Measurements from ENCODE around the gene ZNF319. TPM values are rescaled to one million over a fixed set of nuclear protein-coding genes. Genes with fewer than 3 reads are reported as not detected.

ZNF319 gene
- 4.0 and 5.1 TPM in 2 replicates for total RNA-seq (2014; rRNA removed; shearing (Covaris generic))

DNA sequence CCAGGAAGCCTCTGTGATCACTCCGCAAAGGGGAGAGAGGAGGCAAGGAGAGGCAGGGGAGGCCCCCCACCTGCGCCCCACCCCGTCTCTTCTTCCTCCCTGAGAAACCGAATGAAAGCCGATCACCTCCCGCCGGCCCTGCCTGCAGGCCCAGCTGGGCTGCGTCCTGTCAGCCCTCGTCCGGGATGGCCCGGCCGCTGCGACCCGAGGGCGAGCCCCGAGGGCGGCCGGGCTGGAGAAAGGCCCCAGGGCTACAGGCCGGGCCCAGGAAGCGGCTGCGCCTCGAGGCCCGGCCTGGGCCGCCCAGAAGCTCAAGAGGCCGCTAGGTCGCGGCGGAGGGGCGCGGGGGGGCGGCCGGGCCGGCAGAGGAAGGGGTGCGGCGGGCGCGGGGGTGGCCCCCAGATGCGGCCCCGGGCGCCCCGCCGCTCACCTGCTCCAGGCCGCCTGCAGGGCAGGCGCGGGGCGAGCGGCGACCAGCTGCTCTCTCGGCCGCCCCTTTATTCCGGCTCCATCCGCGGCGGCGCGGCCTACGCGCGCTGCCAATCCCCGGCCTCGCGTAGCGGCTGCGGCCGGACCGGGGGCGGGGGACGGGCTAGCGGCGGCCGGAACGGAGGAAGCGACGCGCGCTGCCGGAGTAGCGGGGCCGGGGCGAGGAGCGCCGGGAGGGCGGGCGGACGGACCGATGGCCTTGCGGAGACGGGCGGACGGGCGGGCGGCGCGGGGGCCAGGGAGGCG lies at the start of gene ZNF319:
Gene ZNF319, minus strand, starts transcription at position 702 of the 735 bp plus-strand sequence. CDS start 2,407 bp downstream, outside the sequence.
- DNase-seq (ENCODE audit: low spot score), result no peak

DNA sequence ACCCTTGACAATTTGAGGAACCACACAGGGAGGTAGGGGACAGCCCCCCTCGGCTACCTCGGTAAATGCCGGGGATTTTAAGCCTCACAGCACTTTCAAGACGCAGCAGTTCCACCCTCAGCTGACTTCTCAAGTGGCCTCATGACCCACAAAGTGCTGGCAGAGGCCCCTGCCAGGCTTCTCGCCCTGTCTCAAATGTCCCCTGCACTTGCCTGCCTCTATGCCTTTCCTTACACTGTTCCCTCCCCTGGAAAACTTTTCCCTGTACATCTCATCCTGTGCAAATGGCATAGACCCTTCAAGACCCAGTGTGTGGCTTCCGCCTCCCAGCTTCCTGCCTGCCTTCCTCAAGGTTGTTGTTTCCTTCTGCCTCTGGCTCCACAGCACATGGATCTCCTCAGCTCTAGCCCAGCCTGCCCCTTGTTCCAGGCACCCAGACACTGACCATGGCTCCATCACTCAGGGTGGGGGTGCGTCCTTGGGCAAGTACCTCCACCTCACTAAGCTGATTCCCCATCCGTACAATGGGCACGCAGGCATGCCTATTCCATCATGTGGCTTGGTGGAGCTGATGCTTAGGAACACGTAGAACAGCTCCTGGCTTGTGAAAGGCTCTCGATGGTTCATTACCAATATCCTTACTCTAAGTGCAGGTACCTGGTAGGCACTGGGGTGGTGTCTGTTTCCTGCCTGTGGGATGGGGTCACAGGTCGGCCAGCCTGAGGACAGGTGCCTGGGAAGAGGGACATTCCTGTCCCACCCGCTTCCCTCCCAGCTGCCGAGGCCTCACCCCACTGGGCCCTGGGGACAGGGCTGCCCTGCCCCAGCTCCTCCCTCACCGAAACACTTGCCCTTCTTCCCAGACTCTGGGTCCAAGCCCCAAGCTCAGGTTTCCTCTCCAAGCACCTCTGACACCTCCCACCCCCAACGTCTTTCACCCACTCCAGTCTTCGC lies 49.0 kb upstream of the ZNF319 start:
- DNase-seq (ENCODE audit: low spot score), result no peak

DNA sequence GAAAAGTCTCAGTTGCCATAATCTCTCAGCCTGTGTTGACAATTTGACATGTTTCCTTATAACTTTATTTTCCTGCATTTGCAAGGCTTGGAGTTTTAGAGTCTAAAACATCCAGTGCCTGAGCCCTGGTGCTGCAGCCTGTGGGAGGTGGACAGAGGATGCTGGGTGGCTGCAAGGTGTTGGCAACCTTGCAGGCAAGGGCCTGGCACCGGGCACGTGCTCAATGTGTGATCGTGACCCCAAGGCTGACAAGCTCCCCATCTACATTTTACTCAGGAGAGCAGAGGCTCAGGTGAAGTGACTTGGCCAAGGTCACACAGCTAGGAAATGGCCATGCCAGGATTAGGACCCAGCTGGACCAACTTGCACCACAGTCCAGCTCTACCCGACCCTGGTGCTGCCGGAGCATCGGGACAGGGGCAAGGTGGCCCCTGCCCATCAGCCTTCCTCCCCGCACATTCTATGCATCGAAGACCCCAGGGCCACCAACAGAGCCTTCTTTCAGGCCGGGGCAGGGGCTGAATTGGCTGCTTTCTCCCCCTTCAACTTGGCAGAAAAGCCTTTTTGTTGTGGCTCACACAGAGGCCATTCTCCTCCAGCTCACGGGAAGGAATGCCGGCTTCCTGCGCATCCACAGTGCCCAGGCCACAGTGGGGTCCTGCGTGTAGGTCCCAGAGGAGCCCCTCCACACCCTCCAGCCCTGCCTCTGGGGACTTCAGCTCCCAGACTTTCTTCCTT lies 48.2 kb upstream of the ZNF319 start:
- no peak for DNase-seq (ENCODE audit: low spot score)

DNA sequence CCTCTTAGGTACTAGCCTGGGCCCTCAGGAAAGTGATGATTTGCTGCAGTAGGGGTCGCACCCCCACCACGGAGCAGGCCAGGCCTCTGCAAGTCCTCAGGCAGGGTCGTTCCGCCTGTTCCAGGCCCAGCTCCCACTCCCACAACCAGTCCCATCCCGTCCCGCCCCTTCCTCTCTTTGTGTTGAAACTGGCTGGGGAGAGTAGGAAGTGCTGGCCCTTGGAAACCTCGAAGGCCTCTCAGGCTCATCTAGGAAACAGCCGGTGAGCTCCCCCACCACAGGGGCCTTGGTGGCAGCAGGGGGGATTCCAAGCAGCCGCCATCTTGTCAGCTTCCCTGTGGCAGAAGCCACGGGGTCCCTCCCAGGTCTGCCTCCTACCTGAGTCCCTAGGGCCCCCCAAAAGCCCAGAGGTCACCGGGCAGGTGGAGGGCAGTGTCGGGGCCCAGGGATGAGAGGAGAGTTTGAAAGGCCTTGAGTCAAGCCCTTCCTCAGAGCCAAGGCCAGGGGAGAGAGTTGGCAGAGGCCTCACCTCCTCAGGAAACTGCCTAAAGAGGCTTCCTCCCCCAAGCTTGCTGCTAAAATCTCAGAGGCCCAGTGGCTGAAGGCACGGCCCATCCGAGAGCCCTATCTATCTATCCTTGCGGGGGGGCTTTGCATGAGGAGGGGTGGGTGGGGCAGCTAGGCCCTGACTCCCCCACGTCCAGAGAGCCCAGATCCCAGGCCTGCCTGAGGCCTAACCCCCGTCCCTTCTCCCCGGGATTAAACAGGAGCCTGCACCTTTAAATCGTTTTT lies 47.3 kb upstream of the ZNF319 start:
- DNase-seq (ENCODE audit: low spot score), result no peak

DNA sequence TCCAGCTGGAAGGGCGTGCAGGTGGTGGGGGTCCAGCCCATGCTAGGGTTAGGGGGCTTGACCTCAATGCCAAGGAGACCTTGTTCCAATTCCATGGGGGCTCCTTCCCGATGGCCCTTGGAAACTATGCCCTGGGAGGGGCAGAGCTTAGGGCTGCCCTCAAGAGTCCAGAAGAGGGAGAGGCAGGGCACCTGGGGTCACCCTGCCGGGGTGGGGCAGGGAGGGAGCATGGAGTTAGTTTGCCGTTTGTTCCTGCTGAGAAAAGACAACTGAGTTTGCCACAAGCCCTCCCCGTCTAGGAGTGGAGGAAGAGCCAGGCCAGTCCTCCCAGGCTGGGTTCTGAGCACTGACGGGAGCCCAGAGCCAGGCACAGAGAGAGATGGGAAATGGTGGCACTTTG lies 46.5 kb upstream of the ZNF319 start:
- no peak for DNase-seq (ENCODE audit: low spot score)

DNA sequence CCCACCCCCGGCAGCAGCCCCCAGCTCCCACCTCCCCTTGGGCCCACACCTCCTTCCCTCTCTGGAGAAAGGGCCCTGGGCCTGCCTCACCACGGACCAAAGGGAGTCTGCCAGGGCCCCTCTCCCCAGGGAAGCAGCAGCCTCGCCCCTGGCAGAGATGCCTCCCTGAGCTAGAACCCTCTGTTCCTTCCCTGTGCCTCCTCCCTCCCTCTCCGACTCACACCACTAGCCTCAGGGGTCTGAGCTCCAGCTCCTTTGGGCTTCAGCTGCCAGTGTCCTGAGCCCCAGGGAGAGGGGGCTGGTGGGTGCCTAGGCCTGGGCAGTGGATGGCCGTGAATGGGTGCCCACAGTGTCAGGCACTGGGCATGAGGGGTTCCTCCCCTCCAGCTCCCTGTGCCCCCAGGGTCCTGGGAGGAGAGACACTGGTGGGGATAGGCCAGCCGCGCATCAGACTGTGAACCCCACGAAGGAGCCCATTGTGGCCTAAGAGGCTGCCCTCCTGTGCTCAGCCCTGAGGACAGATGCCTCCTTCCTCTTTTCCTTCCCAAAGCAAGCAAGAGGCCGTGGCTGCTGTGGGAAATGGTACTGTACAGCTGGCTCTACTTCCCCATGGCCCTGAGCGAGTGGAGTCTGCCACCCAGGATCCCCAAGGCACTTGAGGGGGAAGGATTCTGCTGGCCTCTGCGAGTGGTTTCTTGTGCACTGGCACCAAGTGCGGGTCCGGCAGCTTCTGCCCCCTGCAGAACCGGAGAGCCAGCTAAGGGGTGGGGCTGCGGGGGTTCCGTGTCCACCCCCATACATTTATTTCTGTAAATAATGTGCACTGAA lies 45.8 kb upstream of the ZNF319 start:
- no peak for DNase-seq (ENCODE audit: low spot score)

DNA sequence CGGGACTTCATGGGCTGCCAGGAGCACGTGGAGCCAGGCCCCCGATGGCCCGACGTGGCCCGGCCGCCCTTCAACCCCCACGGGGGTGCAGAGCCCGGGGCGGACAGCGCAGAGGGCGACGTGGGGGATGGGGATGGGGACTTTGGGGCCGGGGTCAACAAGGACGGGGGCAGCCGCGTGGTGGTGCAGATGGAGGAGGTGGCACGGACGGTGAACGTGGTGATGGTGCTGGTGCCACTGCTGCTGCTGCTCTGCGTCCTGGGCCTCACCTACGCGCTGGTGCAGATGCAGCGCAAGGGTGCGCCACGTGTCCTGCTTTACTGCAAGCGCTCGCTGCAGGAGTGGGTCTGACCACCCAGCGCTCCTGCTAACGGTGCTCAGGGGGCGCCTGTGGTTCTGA lies 44.6 kb upstream of the ZNF319 start:
- DNase-seq (ENCODE audit: low spot score), result no peak

DNA sequence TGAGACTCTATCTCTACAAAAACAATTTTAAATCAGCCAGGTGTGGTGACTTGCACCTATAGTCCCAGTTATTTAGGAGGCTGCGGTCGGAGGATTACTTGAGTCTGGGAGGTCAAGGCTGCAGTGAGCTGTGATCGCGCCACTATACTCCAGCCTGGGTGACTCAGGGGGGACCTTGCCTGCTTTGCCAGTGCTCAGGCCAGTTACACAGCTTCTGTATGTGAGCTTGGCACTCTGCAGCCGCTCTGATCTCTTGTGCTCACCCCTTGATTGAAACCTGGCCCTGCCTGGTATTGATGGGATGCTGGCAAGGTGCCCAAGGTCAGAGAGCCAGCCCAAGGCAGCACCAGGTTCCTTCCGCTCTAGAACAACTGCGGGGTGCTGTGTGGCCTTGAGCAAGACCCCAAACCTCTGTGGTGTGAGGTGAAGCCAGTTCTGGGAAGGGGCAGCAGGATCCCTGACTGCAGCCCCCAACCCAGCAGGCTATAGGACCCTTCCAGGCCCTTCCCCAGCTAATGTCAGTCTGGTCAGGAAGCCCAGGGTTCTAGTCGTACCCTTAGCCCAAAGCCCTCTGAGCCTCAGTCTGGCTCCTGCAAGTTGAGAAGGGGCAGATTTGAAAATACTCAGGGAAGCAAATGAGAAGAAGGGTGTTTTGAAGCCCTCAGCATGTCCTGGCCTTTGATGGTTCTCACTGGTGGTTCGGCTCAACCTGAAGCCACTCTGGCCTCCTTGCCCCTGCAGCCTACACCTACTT lies 44.0 kb upstream of the ZNF319 start:
- no peak for DNase-seq (ENCODE audit: low spot score)

DNA sequence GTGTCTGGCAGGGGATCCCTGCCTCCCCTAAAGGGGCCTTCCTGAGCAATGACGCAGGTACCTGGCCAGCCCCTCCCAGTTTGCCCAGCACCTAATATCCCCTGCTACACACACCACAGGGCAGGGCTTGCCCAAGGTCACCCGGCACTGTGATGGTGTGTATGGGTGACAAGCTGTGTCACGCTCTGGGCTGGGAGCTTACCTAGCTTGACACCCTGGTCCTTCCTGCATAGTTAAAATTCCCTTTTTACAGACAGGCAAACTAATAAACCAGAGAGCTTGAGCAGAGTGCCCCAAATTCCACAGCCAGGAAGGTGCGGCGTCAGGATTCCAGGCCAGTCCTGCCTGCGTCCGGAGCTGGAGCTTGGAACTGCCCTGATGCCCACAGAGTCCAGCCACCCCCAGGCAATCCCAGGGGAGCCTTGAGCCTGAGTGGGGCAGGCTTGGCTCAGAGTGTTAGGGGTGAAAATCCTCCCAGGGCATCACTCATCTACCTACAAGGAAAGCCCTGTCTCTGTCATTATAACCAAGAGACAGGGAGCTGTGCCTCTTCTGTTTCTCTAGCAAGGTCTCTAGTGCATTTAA lies 43.2 kb upstream of the ZNF319 start:
- no peak for DNase-seq (ENCODE audit: low spot score)

DNA sequence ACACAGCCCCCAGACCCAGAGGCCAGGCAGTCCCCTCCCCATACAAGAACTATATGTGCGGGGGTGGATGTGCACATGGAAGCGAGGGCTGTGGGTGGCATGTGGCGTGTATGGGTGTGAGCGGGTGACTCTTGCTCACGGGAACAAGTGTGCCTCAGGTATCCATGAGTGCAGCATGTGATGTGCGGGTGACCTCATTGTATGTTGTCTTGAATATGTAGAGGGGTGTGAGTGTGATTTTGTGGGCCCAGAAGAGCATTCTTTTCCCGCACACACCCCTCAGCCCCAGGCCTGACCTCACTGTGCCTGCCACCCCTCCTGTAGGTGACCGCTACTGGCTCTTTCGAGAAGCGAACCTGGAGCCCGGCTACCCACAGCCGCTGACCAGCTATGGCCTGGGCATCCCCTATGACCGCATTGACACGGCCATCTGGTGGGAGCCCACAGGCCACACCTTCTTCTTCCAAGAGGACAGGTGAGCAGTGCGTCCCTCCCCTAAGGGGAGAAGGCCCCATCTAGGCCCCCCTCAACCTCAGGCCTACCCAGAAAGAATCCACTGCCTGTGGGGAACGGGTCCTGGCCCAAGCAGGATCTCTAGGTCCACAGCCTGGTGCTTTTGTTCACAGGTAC lies 42.5 kb upstream of the ZNF319 start:
- DNase-seq (ENCODE audit: low spot score), result no peak

DNA sequence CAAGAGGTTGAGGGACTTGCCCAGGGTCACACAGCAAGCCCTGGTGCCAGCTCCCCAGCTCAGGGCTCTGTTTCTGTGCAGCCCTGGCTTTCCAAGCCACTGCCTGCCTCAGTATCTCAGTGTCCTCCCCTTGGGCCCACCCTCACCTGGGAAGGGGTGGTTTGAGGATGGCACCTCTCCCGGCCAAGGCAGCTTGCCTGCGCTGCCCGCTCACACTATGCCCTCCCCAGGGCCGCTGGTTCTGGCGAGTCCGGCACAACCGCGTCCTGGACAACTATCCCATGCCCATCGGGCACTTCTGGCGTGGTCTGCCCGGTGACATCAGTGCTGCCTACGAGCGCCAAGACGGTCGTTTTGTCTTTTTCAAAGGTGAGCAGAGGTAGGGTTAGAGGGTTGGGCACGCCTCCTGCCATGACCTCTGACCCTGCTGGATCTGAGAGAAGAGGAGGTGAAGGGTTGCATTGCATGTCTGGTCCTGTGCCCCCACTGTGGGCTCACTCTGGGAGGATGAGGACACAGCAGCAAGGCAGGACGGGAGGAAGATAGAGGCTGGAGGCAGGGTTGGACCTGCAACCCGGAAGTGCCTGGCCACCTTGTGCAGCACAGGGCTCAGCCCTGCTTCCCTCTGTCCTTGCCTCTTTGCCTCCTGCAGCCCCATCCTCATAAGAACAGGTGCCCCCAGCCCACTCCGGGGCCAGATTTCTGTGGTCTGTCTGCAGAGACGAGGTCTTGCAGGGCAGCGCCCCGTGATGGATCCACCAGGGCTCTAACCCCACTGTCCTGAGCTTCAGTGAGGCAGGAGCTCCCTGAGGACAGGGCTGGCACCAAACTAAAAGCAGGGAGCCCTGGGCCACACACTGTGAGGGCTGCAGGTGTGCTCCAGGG lies 41.8 kb upstream of the ZNF319 start:
- DNase-seq (ENCODE audit: low spot score), result no peak

DNA sequence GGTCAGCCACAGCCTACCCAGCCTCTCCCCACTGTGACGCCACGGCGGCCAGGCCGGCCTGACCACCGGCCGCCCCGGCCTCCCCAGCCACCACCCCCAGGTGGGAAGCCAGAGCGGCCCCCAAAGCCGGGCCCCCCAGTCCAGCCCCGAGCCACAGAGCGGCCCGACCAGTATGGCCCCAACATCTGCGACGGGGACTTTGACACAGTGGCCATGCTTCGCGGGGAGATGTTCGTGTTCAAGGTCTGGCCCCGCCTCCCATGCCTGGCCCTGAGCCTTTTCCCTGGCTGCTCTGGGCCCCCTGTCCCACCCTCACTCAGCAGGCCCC lies 41.1 kb upstream of the ZNF319 start:
- DNase-seq (ENCODE audit: low spot score), result no peak

DNA sequence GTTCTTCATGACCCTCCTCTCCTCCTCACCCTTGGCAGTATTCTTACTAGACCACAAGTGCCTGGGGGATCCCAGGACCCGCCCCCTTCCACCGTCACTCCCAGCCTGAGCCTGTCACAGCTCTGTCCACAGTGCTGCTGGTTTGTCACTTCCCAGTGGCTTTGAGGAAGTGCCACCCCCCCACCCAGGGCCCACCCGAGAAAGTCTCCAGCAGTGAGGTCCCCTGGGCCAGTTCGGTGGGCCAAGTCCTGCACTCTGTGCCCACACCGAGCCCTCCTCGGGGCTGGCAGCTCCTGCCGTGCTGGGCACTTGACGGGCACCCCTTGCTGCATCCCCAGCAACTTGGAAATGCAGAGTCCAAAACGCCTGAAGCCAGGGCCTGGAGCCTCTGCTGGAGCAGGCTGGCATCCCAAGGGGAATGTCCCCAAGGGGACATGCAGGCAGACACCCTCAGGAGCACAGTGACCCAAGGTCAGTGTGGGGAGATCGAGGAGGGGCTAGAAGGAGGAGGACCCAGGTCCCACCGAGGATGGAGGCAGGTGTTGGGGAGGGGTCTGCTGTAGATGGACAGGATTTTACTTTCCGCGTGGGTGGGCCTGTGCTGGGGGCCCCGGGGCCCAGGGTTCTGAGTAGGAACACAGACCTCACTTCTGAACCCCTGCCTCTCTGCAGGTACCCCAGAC lies 40.6 kb upstream of the ZNF319 start:
- no peak for DNase-seq (ENCODE audit: low spot score)

DNA sequence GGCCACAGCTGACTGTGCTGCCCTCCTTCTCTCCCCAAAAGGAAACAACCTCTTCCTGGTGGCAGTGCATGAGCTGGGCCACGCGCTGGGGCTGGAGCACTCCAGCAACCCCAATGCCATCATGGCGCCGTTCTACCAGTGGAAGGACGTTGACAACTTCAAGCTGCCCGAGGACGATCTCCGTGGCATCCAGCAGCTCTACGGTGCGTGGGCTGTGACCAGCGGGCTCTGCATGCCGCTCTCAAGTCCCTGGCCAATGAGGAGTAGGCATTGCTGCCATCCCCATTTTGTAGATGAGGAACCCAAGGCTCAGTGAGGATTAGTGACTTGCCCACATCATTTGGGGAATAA lies 40.0 kb upstream of the ZNF319 start:
- DNase-seq (ENCODE audit: low spot score), result no peak

DNA sequence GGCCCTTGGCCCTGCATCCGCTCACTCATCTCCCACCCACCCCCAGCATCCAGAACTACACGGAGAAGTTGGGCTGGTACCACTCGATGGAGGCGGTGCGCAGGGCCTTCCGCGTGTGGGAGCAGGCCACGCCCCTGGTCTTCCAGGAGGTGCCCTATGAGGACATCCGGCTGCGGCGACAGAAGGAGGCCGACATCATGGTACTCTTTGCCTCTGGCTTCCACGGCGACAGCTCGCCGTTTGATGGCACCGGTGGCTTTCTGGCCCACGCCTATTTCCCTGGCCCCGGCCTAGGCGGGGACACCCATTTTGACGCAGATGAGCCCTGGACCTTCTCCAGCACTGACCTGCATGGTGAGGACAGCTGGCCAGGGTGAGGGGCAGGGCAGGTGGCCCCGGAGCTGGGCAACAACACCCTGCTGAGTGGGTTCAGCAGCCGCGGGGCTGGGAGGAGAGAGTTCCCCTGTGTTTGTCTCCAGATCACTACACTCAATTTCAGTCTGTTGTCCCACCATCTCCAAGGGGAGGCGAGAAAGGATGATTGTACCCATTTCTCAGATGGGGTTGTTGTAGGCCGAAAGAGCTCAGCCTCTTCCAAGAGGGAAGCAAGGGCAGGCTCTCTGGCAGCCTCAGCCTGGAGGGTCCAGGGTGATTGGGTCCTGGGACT lies 39.5 kb upstream of the ZNF319 start:
- DNase-seq (ENCODE audit: low spot score), result no peak

DNA sequence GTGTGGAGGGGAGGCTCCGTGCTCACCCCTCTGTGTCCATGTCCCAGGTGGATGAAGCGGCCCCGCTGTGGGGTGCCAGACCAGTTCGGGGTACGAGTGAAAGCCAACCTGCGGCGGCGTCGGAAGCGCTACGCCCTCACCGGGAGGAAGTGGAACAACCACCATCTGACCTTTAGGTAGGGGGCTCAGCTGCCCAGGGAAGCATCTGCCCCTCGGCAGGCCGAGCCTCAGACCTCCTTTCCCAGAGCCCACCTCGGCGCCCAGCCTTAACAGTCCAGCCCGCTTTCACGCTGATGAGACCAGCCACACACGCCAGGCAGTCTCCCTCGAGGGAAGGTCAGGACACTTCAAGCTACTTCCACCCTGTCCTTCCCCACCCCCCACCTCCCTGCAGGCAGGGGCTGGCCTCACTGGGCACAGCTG lies 37.8 kb upstream of the ZNF319 start:
- DNase-seq (ENCODE audit: low spot score), result no peak
